DND-41 (cell line): ENCODE results near the gene EPS15.

Source experiments
- EZH2 ChIP-seq: IDR thresholded peaks from 3 replicates; pipeline ENCODE4 v1.6.1; 2012; ENCODE audit warnings: borderline replicate concordance, low read depth, mild to moderate bottlenecking, moderate library complexity, low read length, inconsistent platforms; ENCODE audit not compliant: severe bottlenecking
- TF ChIP-seq, protein P1 (sequence below): IDR thresholded peaks from 2 replicates; pipeline ENCODE4 v1.5.1; 2012; ENCODE audit warnings: borderline replicate concordance, low read length, moderate library complexity, mild to moderate bottlenecking; ENCODE audit not compliant: poor library complexity, severe bottlenecking; ENCODE audit errors: extremely low read depth

DNA sequence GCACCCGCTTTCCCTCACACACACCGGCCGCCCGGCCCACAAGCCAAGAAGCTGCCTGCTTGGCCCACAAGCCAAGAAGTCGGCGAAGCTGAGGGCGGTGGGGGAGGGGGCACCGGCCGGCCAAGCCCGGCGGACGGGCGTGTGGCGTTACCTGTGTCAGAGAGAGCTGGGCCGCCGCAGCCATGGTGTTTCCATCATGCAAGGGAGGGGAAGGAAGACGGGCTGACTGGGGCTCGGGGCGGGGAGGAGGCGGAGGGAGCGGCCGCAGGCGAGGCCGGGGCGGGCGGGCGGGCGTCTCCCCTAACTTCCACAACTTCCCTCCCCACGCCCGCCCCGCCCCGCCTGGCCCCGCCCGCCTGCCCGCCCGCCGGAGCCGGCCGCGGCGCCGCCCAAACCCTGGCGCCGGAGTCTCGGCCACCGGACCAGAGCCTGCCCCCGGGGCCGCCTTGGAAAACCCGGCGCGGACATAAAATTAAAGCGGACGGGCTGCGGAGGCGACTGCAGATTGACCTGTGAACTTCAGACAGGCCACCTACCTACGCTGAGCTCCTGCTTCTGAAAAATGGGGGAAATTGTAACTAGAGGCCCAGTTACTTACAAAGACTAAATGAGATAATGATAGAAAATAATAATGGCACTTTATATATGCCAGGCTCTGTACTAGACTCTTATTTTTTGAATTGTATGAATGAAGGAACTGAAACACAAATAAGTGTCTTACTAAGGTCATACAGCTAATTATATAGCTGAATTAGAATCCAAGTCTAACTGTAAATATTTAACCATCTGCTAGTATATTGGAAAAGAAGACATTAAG lies at the start of gene EPS15:
- TF ChIP-seq, protein P1, sequence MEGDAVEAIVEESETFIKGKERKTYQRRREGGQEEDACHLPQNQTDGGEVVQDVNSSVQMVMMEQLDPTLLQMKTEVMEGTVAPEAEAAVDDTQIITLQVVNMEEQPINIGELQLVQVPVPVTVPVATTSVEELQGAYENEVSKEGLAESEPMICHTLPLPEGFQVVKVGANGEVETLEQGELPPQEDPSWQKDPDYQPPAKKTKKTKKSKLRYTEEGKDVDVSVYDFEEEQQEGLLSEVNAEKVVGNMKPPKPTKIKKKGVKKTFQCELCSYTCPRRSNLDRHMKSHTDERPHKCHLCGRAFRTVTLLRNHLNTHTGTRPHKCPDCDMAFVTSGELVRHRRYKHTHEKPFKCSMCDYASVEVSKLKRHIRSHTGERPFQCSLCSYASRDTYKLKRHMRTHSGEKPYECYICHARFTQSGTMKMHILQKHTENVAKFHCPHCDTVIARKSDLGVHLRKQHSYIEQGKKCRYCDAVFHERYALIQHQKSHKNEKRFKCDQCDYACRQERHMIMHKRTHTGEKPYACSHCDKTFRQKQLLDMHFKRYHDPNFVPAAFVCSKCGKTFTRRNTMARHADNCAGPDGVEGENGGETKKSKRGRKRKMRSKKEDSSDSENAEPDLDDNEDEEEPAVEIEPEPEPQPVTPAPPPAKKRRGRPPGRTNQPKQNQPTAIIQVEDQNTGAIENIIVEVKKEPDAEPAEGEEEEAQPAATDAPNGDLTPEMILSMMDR: no peak
- TF ChIP-seq EZH2: no peak
